ENCODE measurements around the gene GALNT10.

GALNT10 gene

DNA sequence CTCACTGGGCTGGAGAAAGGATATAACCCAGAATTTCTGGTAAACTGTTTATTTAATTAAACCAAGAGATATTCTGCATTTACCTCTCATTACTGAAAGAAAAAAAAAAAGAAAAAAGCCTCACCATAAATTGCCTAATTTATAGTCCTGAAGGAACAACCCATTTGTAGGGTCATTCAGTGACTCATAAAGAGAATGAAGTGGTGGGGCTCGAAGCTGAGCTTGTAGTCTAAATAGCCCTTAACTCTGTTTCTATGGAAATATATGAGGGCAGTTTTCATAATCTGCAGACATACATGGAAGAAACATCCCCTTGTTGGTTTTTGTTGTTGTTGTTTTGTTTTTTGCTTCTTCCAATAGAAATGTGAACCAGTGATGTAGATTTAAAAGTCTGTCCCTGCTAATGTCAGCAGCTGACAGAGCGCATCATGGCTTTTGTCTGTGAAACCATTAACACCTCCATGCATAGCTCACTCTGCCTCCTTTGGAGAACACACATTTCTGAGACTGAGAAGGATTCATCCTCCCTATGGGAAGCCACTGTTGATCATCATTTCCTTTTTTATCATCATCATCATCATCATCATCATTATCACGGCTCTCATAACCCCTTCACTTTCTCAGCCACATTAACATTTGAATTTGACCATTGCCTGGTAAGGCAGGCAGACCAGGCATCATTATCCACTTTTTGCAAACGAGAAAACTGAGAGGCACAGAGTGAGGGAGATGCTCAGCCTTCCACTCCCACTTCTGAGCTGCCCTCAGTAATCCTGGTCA lies 187.4 kb downstream of the GALNT10 start:
- peaks cover 7% of the 10 kb centered on the region for H3K36me3 ChIP-seq (ENCODE audit: control insufficient read depth, insufficient read depth, low read length)
- H3K4me1 ChIP-seq (ENCODE audit: control insufficient read depth, insufficient read depth, low read length): no peaks in the 10 kb centered on the region
- no peak overlapping the region for H3K4me3 ChIP-seq (ENCODE audit: low read length)
- H3K27me3 ChIP-seq (ENCODE audit: control insufficient read depth, insufficient read depth, low read length): no peaks in the 10 kb centered on the region
- no peak overlapping the region for H3K27ac ChIP-seq (ENCODE audit: low read depth, low read length)
- no peak overlapping the region for H3K9ac ChIP-seq (ENCODE audit: low read length)

DNA sequence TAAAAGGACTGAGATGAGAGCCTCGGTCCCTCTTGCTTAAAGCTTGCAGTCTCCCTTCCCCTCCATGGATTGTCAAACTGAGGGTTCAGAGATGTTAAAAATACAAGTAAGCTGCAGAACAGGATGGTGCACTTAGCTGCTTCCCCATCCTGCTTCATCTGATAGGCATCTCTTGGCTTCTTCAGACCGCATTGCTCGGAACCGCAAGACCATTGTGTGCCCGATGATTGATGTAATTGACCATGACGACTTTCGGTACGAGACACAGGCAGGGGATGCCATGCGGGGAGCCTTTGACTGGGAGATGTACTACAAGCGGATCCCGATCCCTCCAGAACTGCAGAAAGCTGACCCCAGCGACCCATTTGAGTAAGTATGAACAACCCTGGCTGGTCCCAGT lies 189.7 kb downstream of the GALNT10 start:
- peaks cover 7% of the 10 kb centered on the region for H3K36me3 ChIP-seq (ENCODE audit: control insufficient read depth, insufficient read depth, low read length)

DNA sequence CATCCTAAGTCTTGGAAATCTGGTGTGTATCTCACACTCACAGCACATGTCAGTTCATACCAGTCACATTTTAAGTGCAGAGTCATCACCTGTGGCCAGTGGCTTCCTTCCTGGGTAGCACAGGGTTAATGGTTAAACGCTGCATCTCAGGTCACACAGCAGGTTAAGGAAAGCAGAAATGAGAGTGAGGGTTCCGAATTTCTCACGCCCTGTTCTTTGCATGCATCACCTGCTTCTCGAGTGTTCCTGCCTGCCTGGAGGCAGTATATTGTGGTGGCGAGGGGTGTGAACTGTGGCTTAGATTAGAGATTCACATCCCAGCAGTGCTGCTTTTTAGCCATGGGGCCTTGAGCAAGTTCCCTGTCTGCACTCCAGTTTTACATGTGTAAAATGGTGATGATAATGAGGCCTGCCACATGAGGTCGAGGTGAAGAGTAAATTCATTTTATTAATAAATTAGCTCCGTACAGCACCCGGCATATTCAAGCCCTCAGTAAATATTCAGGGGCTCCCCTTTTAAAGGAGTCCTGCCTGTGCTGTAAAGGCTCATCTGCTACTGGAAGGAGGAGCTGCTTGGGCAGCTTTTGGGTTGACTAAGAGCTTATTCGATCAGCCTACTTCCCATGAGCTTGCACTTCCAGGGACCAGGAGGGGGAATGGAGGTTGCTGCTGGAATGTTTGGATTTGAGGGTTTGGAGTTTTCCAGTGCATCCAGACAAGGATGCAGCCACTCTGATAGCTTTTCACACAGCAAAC lies 194.1 kb downstream of the GALNT10 start:
- no peak overlapping the region for H3K9ac ChIP-seq (ENCODE audit: low read length)
- no peak overlapping the region for H3K4me3 ChIP-seq (ENCODE audit: low read length)
- H3K27me3 ChIP-seq (ENCODE audit: control insufficient read depth, insufficient read depth, low read length): no peaks in the 10 kb centered on the region
- no peak overlapping the region for H3K27ac ChIP-seq (ENCODE audit: low read depth, low read length)
- no peaks in the 10 kb centered on the region for H3K4me1 ChIP-seq (ENCODE audit: control insufficient read depth, insufficient read depth, low read length)
- peaks cover 7% of the 10 kb centered on the region for H3K36me3 ChIP-seq (ENCODE audit: control insufficient read depth, insufficient read depth, low read length)

More for the DNA sequence above, 189.7 kb downstream of the GALNT10 start:
- Histone ChIP-seq H3K4me1 (ENCODE audit: control insufficient read depth, insufficient read depth, low read length) (no peaks in the 10 kb centered on the region), H3K27me3 (ENCODE audit: control insufficient read depth, insufficient read depth, low read length) (no peaks in the 10 kb centered on the region), H3K9ac (ENCODE audit: low read length) (no peak overlapping the region), H3K27ac (ENCODE audit: low read depth, low read length) (no peak overlapping the region), H3K4me3 (ENCODE audit: low read length) (no peak overlapping the region)

- Histone ChIP-seq H3K9ac (ENCODE audit: low read length) (no peak overlapping the region), H3K36me3 (ENCODE audit: control insufficient read depth, insufficient read depth, low read length) (peaks cover 7% of the 10 kb centered on the region), H3K4me1 (ENCODE audit: control insufficient read depth, insufficient read depth, low read length) (no peaks in the 10 kb centered on the region), H3K27me3 (ENCODE audit: control insufficient read depth, insufficient read depth, low read length) (no peaks in the 10 kb centered on the region), H3K27ac (ENCODE audit: low read depth, low read length) (no peak overlapping the region), H3K4me3 (ENCODE audit: low read length) (no peak overlapping the region)
Measured at GRCh38 chr5:154385236-154385512, 194.6 kb downstream of the GALNT10 start.

GRCh38 chr5:154386952-154387629 lies 196.6 kb downstream of the GALNT10 start:
- Histone ChIP-seq H3K9ac (ENCODE audit: low read length) (no peak overlapping the region), H3K4me3 (ENCODE audit: low read length) (no peak overlapping the region), H3K4me1 (ENCODE audit: control insufficient read depth, insufficient read depth, low read length) (no peaks in the 10 kb centered on the region), H3K27ac (ENCODE audit: low read depth, low read length) (no peak overlapping the region), H3K36me3 (ENCODE audit: control insufficient read depth, insufficient read depth, low read length) (peaks cover 3% of the 10 kb centered on the region), H3K27me3 (ENCODE audit: control insufficient read depth, insufficient read depth, low read length) (no peaks in the 10 kb centered on the region)

- H3K36me3 ChIP-seq (ENCODE audit: control insufficient read depth, insufficient read depth, low read length): peaks cover 3% of the 10 kb centered on the region
- no peak overlapping the region for H3K4me3 ChIP-seq (ENCODE audit: low read length)
- no peak overlapping the region for H3K27ac ChIP-seq (ENCODE audit: low read depth, low read length)
- no peak overlapping the region for H3K9ac ChIP-seq (ENCODE audit: low read length)
- H3K27me3 ChIP-seq (ENCODE audit: control insufficient read depth, insufficient read depth, low read length): no peaks in the 10 kb centered on the region
- H3K4me1 ChIP-seq (ENCODE audit: control insufficient read depth, insufficient read depth, low read length): no peaks in the 10 kb centered on the region
Measured at GRCh38 chr5:154388842-154389241, 198.3 kb downstream of the GALNT10 start.

- Histone ChIP-seq H3K27ac (ENCODE audit: low read depth, low read length) (no peak overlapping the region), H3K4me1 (ENCODE audit: control insufficient read depth, insufficient read depth, low read length) (no peaks in the 10 kb centered on the region), H3K27me3 (ENCODE audit: control insufficient read depth, insufficient read depth, low read length) (no peaks in the 10 kb centered on the region), H3K4me3 (ENCODE audit: low read length) (no peak overlapping the region), H3K36me3 (ENCODE audit: control insufficient read depth, insufficient read depth, low read length) (peaks cover 3% of the 10 kb centered on the region), H3K9ac (ENCODE audit: low read length) (no peak overlapping the region)
Measured at GRCh38 chr5:154390096-154390495, 199.6 kb downstream of the GALNT10 start.

- H3K4me1 ChIP-seq (ENCODE audit: control insufficient read depth, insufficient read depth, low read length): no peaks in the 10 kb centered on the region
- H3K27ac ChIP-seq (ENCODE audit: low read depth, low read length): no peak overlapping the region
- H3K36me3 ChIP-seq (ENCODE audit: control insufficient read depth, insufficient read depth, low read length): peaks cover 3% of the 10 kb centered on the region
- H3K9ac ChIP-seq (ENCODE audit: low read length): no peak overlapping the region
- no peaks in the 10 kb centered on the region for H3K27me3 ChIP-seq (ENCODE audit: control insufficient read depth, insufficient read depth, low read length)
- H3K4me3 ChIP-seq (ENCODE audit: low read length): no peak overlapping the region
Measured at GRCh38 chr5:154390746-154391359, 200.3 kb downstream of the GALNT10 start.

GRCh38 chr5:154391788-154392187 lies 201.3 kb downstream of the GALNT10 start:
- peaks cover 3% of the 10 kb centered on the region for H3K36me3 ChIP-seq (ENCODE audit: control insufficient read depth, insufficient read depth, low read length)
- no peak overlapping the region for H3K27ac ChIP-seq (ENCODE audit: low read depth, low read length)
- H3K4me3 ChIP-seq (ENCODE audit: low read length): no peak overlapping the region
- H3K27me3 ChIP-seq (ENCODE audit: control insufficient read depth, insufficient read depth, low read length): no peaks in the 10 kb centered on the region
- no peak overlapping the region for H3K9ac ChIP-seq (ENCODE audit: low read length)
- H3K4me1 ChIP-seq (ENCODE audit: control insufficient read depth, insufficient read depth, low read length): no peaks in the 10 kb centered on the region

GRCh38 chr5:154393850-154394249 lies 203.3 kb downstream of the GALNT10 start:
- H3K36me3 ChIP-seq (ENCODE audit: control insufficient read depth, insufficient read depth, low read length): peaks cover 3% of the 10 kb centered on the region
- no peak overlapping the region for H3K4me3 ChIP-seq (ENCODE audit: low read length)

DNA sequence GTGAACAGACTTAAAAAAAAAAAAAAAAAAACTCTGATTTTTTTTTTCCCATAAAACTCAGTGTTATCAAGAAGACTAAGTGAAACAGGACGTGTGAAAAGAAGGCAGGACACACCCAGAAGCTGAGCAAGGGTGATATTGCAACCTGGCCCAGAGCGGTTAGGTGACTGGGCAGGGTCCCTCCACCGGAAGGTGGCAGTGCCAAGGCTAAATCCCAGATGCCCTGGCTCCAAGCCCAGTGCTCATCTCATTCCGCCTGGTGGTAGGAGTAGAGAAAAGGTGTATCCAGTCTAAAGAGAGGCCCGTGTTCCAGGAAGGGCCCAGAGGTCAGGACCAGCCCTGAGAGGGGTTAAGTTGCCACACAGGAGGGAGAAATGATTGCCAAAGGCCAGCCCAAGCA lies 203.8 kb downstream of the GALNT10 start:
- Histone ChIP-seq H3K36me3 (ENCODE audit: control insufficient read depth, insufficient read depth, low read length) (peaks cover 3% of the 10 kb centered on the region), H3K4me1 (ENCODE audit: control insufficient read depth, insufficient read depth, low read length) (no peaks in the 10 kb centered on the region), H3K27ac (ENCODE audit: low read depth, low read length) (no peak overlapping the region), H3K27me3 (ENCODE audit: control insufficient read depth, insufficient read depth, low read length) (no peaks in the 10 kb centered on the region), H3K9ac (ENCODE audit: low read length) (no peak overlapping the region), H3K4me3 (ENCODE audit: low read length) (no peak overlapping the region)

More at GRCh38 chr5:154393850-154394249, 203.3 kb downstream of the GALNT10 start:
- no peak overlapping the region for H3K27ac ChIP-seq (ENCODE audit: low read depth, low read length)
- no peaks in the 10 kb centered on the region for H3K27me3 ChIP-seq (ENCODE audit: control insufficient read depth, insufficient read depth, low read length)
- H3K9ac ChIP-seq (ENCODE audit: low read length): no peak overlapping the region
- no peaks in the 10 kb centered on the region for H3K4me1 ChIP-seq (ENCODE audit: control insufficient read depth, insufficient read depth, low read length)

- no peaks in the 10 kb centered on the region for H3K4me1 ChIP-seq (ENCODE audit: control insufficient read depth, insufficient read depth, low read length)
- H3K27ac ChIP-seq (ENCODE audit: low read depth, low read length): no peak overlapping the region
Measured at GRCh38 chr5:154395407-154396106, 205.0 kb downstream of the GALNT10 start.

More at GRCh38 chr5:154395407-154396106, 205.0 kb downstream of the GALNT10 start:
- Histone ChIP-seq H3K9ac (ENCODE audit: low read length) (no peak overlapping the region), H3K27me3 (ENCODE audit: control insufficient read depth, insufficient read depth, low read length) (no peaks in the 10 kb centered on the region), H3K4me3 (ENCODE audit: low read length) (no peak overlapping the region), H3K36me3 (ENCODE audit: control insufficient read depth, insufficient read depth, low read length) (peaks cover 3% of the 10 kb centered on the region)
